Measurements from ENCODE around the gene TBXA2R. TPM values are rescaled to one million over a fixed set of nuclear protein-coding genes. Genes with fewer than 3 reads are reported as not detected.
A peak's percentile ranks its signal among the peaks of the same experiment; 100 is the strongest.

TBXA2R gene
- total RNA-seq, 4 donors from 2014 or later, result 0.20 to 4.2 (median 0.90) TPM

GRCh38 chr19:3607303-3608078, 816 bp upstream of the TBXA2R start:
- TF ChIP-seq, protein P1, sequence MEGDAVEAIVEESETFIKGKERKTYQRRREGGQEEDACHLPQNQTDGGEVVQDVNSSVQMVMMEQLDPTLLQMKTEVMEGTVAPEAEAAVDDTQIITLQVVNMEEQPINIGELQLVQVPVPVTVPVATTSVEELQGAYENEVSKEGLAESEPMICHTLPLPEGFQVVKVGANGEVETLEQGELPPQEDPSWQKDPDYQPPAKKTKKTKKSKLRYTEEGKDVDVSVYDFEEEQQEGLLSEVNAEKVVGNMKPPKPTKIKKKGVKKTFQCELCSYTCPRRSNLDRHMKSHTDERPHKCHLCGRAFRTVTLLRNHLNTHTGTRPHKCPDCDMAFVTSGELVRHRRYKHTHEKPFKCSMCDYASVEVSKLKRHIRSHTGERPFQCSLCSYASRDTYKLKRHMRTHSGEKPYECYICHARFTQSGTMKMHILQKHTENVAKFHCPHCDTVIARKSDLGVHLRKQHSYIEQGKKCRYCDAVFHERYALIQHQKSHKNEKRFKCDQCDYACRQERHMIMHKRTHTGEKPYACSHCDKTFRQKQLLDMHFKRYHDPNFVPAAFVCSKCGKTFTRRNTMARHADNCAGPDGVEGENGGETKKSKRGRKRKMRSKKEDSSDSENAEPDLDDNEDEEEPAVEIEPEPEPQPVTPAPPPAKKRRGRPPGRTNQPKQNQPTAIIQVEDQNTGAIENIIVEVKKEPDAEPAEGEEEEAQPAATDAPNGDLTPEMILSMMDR (IDR thresholded peaks at IDR 0.05), result no peak
- no peak for TF ChIP-seq POLR2A (IDR thresholded peaks at IDR 0.05)
- peak overlapping the region; percentile 24 for H3K4me3 ChIP-seq (ENCODE audit: low read depth, poor library complexity, severe bottlenecking)
- no peak for DNase-seq (ENCODE audit: low spot score in 2 of 2)
- 34 to 43% methylated on average over 22 of the region's 22 CpGs for WGBS, 2 donors
- intact Hi-C loops (cut with DNase I; ENCODE audit: low total_unique reads), result no loop called here

GRCh38 chr19:3606174-3606689, 443 bp downstream of the TBXA2R start:
- peak overlapping the region; percentile 24 for H3K4me3 ChIP-seq (ENCODE audit: low read depth, poor library complexity, severe bottlenecking)
- TF ChIP-seq, protein P1 (IDR thresholded peaks at IDR 0.05), result no peak
- no peak for TF ChIP-seq POLR2A (IDR thresholded peaks at IDR 0.05)
- 0 to 20% methylated on average over 4 to 15 of the region's 35 CpGs for WGBS, 2 donors
- intact Hi-C loops (cut with DNase I; ENCODE audit: low total_unique reads), result no loop called here
- no peak for DNase-seq (ENCODE audit: low spot score in 2 of 2)

DNA sequence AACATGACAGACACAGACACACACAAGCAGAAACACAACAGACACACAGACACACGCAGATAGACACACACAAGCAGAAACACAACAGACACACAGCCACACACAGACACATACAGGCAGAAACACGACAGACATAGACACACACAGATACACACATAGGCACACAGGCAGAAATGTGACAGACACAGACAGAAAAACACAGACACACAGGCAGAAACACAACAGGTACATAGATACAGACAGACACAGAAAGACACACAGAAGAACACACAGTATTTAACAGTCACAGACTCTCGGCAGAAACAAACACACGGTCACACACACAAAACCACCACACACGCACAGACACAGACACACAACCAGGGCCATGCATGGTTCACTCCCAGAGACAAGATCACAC, 905 bp downstream of the TBXA2R start:
- no peak for TF ChIP-seq POLR2A (IDR thresholded peaks at IDR 0.05)
- TF ChIP-seq, protein P1 (IDR thresholded peaks at IDR 0.05), result no peak
- intact Hi-C loops (cut with DNase I; ENCODE audit: low total_unique reads), result no loop called here
- WGBS, 2 donors, result 32 to 39% methylated on average over 5 of the region's 5 CpGs
- DNase-seq (ENCODE audit: low spot score in 2 of 2), result no peak
- H3K4me3 ChIP-seq (ENCODE audit: low read depth, poor library complexity, severe bottlenecking), result peak overlapping the region; percentile 24

DNA sequence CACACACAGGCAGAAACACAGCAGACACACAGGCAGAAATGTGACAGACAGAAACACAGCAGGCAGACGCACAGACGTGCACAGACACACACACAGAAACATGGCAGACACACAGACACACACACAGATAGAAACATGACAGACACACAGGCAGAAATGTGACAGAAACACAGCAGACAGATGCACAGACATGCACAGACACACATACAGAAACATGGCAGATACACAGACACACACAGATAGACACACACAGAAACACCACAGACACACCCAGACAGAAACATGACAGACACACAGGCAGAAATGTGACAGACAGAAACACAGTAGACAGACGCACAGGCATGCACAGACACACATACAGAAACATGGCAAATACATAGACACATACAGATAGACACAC, 1.3 kb downstream of the TBXA2R start:
- no peak overlapping the region for H3K4me3 ChIP-seq (ENCODE audit: low read depth, poor library complexity, severe bottlenecking)
- 67 to 69% methylated on average over 3 of the region's 3 CpGs for WGBS, 2 donors

GRCh38 chr19:3604987-3605343, 1.7 kb downstream of the TBXA2R start:
- no peak overlapping the region for H3K4me3 ChIP-seq (ENCODE audit: low read depth, poor library complexity, severe bottlenecking)
- intact Hi-C loops (cut with DNase I; ENCODE audit: low total_unique reads), result no loop called here
- no peak for TF ChIP-seq POLR2A (IDR thresholded peaks at IDR 0.05)
- TF ChIP-seq, protein P1 (IDR thresholded peaks at IDR 0.05), result no peak
- 49 to 59% methylated on average over 10 to 11 of the region's 11 CpGs for WGBS, 2 donors
- no peak for DNase-seq (ENCODE audit: low spot score in 2 of 2)

More for the DNA sequence above, 1.3 kb downstream of the TBXA2R start:
- no peak for DNase-seq (ENCODE audit: low spot score in 2 of 2)
- intact Hi-C loops (cut with DNase I; ENCODE audit: low total_unique reads), result no loop called here
- TF ChIP-seq, protein P1 (IDR thresholded peaks at IDR 0.05), result peak in 1 of 3 donors; percentile 21
- TF ChIP-seq POLR2A (IDR thresholded peaks at IDR 0.05), result no peak
